CD14-positive monocyte (primary cell): ENCODE measurements around the gene CNIH2. TPM values are rescaled to one million over a fixed set of nuclear protein-coding genes. Genes with fewer than 3 reads are reported as not detected.

Source experiments
- DNase-seq, 3 donors: peaks; one replicate each; pipeline ENCODE4 v3.0.0-alpha.2; 2011 to 2022
- H2AFZ ChIP-seq: 2 replicates; pipeline ENCODE4 v1.6.0; 2012; ENCODE audit warnings: mild to moderate bottlenecking, low read depth, low read length, inconsistent platforms; ENCODE audit not compliant: insufficient read depth, poor library complexity, severe bottlenecking
- H3K27ac ChIP-seq, 2 donors: 1 replicate in 1 of 2; 2 replicates in 1 of 2; pipeline ENCODE4 v1.5.1; 2012 to 2013; ENCODE audit warnings: low read length in 2 of 2, control low read depth in 1 of 2, inconsistent platforms in 1 of 2, low read depth in 1 of 2, mild to moderate bottlenecking in 1 of 2
- H3K27me3 ChIP-seq, 2 donors: one replicate each; pipeline versions ENCODE4 v1.6.0 to v1.6.1; 2011 to 2013; ENCODE audit warnings: low read length in 2 of 2; ENCODE audit not compliant: control insufficient read depth in 2 of 2, insufficient read depth in 2 of 2
- H3K36me3 ChIP-seq, 2 donors: replicated peaks in 1 of 2; 1 replicate in 1 of 2; 2 replicates in 1 of 2; pipeline versions ENCODE4 v1.5.1 to v1.6.1; 2012 to 2013; ENCODE audit warnings: low read length in 2 of 2, control low read depth in 1 of 2, inconsistent platforms in 1 of 2, mild to moderate bottlenecking in 1 of 2; ENCODE audit not compliant: insufficient read depth in 2 of 2, control insufficient read depth in 1 of 2
- H3K4me1 ChIP-seq, 2 donors: 1 replicate in 1 of 2; 2 replicates in 1 of 2; pipeline versions ENCODE4 v1.5.1 to v1.6.1; 2012 to 2013; ENCODE audit warnings: low read length in 2 of 2, control low read depth in 1 of 2, inconsistent platforms in 1 of 2, mild to moderate bottlenecking in 1 of 2, moderate library complexity in 1 of 2; ENCODE audit not compliant: insufficient read depth in 2 of 2, control insufficient read depth in 1 of 2
- H3K4me2 ChIP-seq: replicated peaks from 2 replicates; pipeline ENCODE3; 2012; ENCODE audit warnings: low read length, moderate library complexity, mild to moderate bottlenecking; ENCODE audit not compliant: poor library complexity, severe bottlenecking; ENCODE audit errors: extremely low read depth
- H3K4me3 ChIP-seq, 3 experiments: fragments of 200-600 bp in 1 of 3; sonication (generic) in 1 of 3; replicated peaks in 1 of 3; 1 replicate in 2 of 3; 2 replicates in 1 of 3; pipeline ENCODE4 v1.5.1; 2011 to 2013; ENCODE audit warnings: low read length in 3 of 3, mild to moderate bottlenecking in 3 of 3, control low read depth in 2 of 3, low read depth in 2 of 3, inconsistent platforms in 1 of 3, moderate library complexity in 1 of 3
- H3K79me2 ChIP-seq: 2 replicates; pipeline ENCODE4 v1.6.0; 2012; ENCODE audit warnings: mild to moderate bottlenecking, control low read depth, inconsistent platforms, low read length, moderate library complexity; ENCODE audit not compliant: insufficient read depth
- H3K9ac ChIP-seq: 2 replicates; pipeline ENCODE4 v1.6.0; 2017; ENCODE audit warnings: low read length, mild to moderate bottlenecking; ENCODE audit not compliant: insufficient read depth, poor library complexity, severe bottlenecking
- H3K9me3 ChIP-seq, 2 donors: replicated peaks in 1 of 2; 1 replicate in 1 of 2; 2 replicates in 1 of 2; pipeline versions ENCODE4 v1.5.1 to v1.6.1; 2012 to 2013; ENCODE audit warnings: low read length in 2 of 2, control low read depth in 1 of 2; ENCODE audit not compliant: control insufficient read depth in 1 of 2, insufficient read depth in 1 of 2
- H4K20me1 ChIP-seq: 2 replicates; pipeline ENCODE4 v1.6.0; 2012; ENCODE audit warnings: mild to moderate bottlenecking, low read length, control low read depth, moderate library complexity; ENCODE audit not compliant: insufficient read depth
- H3K27ac Mint-ChIP-seq, 7 donors: one replicate each; pipeline ENCODE4 v1.8.0; 2020; ENCODE audit warnings: mild to moderate bottlenecking in 7 of 7, mixed read lengths in 7 of 7, moderate library complexity in 6 of 7, inconsistent platforms in 2 of 7
- H3K27me3 Mint-ChIP-seq, 3 donors: one replicate each; pipeline ENCODE4 v1.8.0; 2021 to 2022; ENCODE audit warnings: low read depth in 3 of 3, mild to moderate bottlenecking in 3 of 3, mixed read lengths in 3 of 3, moderate library complexity in 3 of 3, inconsistent platforms in 1 of 3
- H3K36me3 Mint-ChIP-seq, 2 donors: one replicate each; pipeline ENCODE4 v1.8.0; 2020; ENCODE audit warnings: mixed read lengths in 2 of 2, inconsistent platforms in 1 of 2, mild to moderate bottlenecking in 1 of 2
- H3K4me1 Mint-ChIP-seq: one replicate; pipeline ENCODE4 v1.8.0; 2020; ENCODE audit warnings: mild to moderate bottlenecking, mixed read lengths
- H3K4me3 Mint-ChIP-seq, 2 donors: one replicate each; pipeline ENCODE4 v1.8.0; 2020; ENCODE audit warnings: mild to moderate bottlenecking in 2 of 2, mixed read lengths in 2 of 2, moderate library complexity in 1 of 2
- H3K9me3 Mint-ChIP-seq, 7 donors: one replicate each; pipeline ENCODE4 v1.8.0; 2020 to 2022; ENCODE audit warnings: mixed read lengths in 7 of 7, mild to moderate bottlenecking in 6 of 7, moderate library complexity in 6 of 7, inconsistent platforms in 2 of 7
- CTCF ChIP-seq: fragments of 200-600 bp; IDR thresholded peaks from one replicate; pipeline ENCODE4 v1.8.0; 2022; ENCODE audit warnings: antibody characterized with exemption, mild to moderate bottlenecking
- WGBS: methylation state at CpG from one replicate; pipeline ENCODE4 v1.1.5; 2013; ENCODE audit warnings: missing lambda C conversion rate; ENCODE audit not compliant: insufficient coverage; 5-methylcytosine and 5-hydroxymethylcytosine counted together
- intact Hi-C, 2 donors: fragments of 100-400 bp; cut with micrococcal nuclease; formaldehyde crosslinking; loops; one replicate each; pipeline versions ENCODE4 v1.15.0 to v1.15.1; 2023
- polyA plus RNA-seq, 3 donors: library from polyadenylated mRNA; depleted of rRNA in 1 of 3; unstranded in 2 of 3; stranded (reverse) in 1 of 3; fragments of 300-500 nt in 2 of 3; fragments of >200 nt in 1 of 3; fragmentation: Illumina TruSeq in 2 of 3; gene quantifications; 1 replicate in 2 of 3; 2 replicates in 1 of 3; pipeline ENCODE4 v1.2.3, GENCODE V29; 2012 to 2021

Gene CNIH2
- polyA plus RNA-seq, 3 donors, result 1.2 TPM; not detected in 2

GRCh38 chr11:66259956-66260355 is 18.0 kb upstream of the CNIH2 start:
- Histone ChIP-seq H4K20me1 (no peaks in the 10 kb centered on the region), H2AFZ (no peak overlapping the region), H3K27ac (no peak overlapping the region), H3K36me3 (no peaks in the 10 kb centered on the region), H3K4me3 (no peak overlapping the region), H3K4me1 (peaks cover 16 to 21% of the 10 kb centered on the region in 2 donors), H3K9me3 (peaks cover 0 to 8% of the 10 kb centered on the region in 2 donors), H3K4me2 (no peak overlapping the region), H3K79me2 (no peaks in the 10 kb centered on the region), H3K27me3 (peaks cover 20 to 37% of the 10 kb centered on the region in 2 donors), H3K9ac (no peak overlapping the region)
- DNase-seq, result no peak
- Mint-ChIP-seq H3K27me3 (peaks cover 34 to 51% (median 41%) of the 10 kb centered on the region in 3 donors), H3K9me3 (peaks cover 0 to 19% (median 3%) of the 10 kb centered on the region in 7 donors), H3K4me1 (peaks cover 11% of the 10 kb centered on the region), H3K4me3 (peak overlapping the region in 1 of 2 donors; percentile 26), H3K36me3 (peaks cover 7 to 13% of the 10 kb centered on the region in 2 donors), H3K27ac (peak overlapping the region in 1 of 7 donors; percentile 41)
- intact Hi-C loops, result no loop called here
- TF ChIP-seq CTCF, result no peak
- 100% methylated on average over 3 of the region's 4 CpGs for WGBS

- Mint-ChIP-seq H3K36me3 (peaks cover 7 to 13% of the 10 kb centered on the region in 2 donors), H3K4me1 (peaks cover 11% of the 10 kb centered on the region), H3K4me3 (peak overlapping the region in 1 of 2 donors; percentile 28), H3K27ac (no peak overlapping the region), H3K9me3 (peaks cover 0 to 9% (median 2%) of the 10 kb centered on the region in 7 donors), H3K27me3 (peaks cover 19 to 35% (median 25%) of the 10 kb centered on the region in 3 donors)
- TF ChIP-seq CTCF, result no peak
- no peak overlapping the region for H2AFZ ChIP-seq
- DNase-seq, result no peak
- H3K27ac ChIP-seq, result no peak overlapping the region
- no peak overlapping the region for H3K4me2 ChIP-seq
- peaks cover 0 to 7% of the 10 kb centered on the region in 2 donors for H3K9me3 ChIP-seq
- no peak overlapping the region for H3K9ac ChIP-seq
- intact Hi-C loops, result no loop called here
- WGBS, result 97% methylated on average over 16 of the region's 16 CpGs
- H3K4me1 ChIP-seq, result peaks cover 16 to 22% of the 10 kb centered on the region in 2 donors
- H3K27me3 ChIP-seq, result peaks cover 8 to 20% of the 10 kb centered on the region in 2 donors
- H3K4me3 ChIP-seq, result no peak overlapping the region
- no peaks in the 10 kb centered on the region for H3K36me3 ChIP-seq
- H4K20me1 ChIP-seq, result no peaks in the 10 kb centered on the region
- no peaks in the 10 kb centered on the region for H3K79me2 ChIP-seq
Observed at GRCh38 chr11:66261578-66261977, 16.4 kb upstream of the CNIH2 start.
